Testis (tissue), 5 donors: Measurements from ENCODE around the gene TBCD. TPM values are rescaled to one million over a fixed set of nuclear protein-coding genes. Genes with fewer than 3 reads are reported as not detected.

Experiments
- DNase-seq: peaks from one replicate; pipeline ENCODE4 v3.0.0-alpha.2; 2019
- H3K27ac ChIP-seq, 2 donors: fragments of 200-600 bp; sonication (generic); one replicate each; pipeline ENCODE4 v1.5.1; 2019
- H3K27me3 ChIP-seq: fragments of 200-600 bp; sonication (generic); one replicate; pipeline ENCODE4 v1.5.1; 2019
- H3K36me3 ChIP-seq: fragments of 200-600 bp; sonication (generic); one replicate; pipeline ENCODE4 v1.5.1; 2017; ENCODE audit warnings: low read depth; ENCODE audit errors: missing control alignments
- H3K4me1 ChIP-seq: fragments of 200-600 bp; sonication (generic); one replicate; pipeline ENCODE4 v1.5.1; 2019
- H3K4me3 ChIP-seq, 2 donors: fragments of 200-600 bp; sonication (generic); one replicate each; pipeline ENCODE4 v1.5.1; 2017 to 2019
- H3K9me3 ChIP-seq: fragments of 200-600 bp; sonication (generic); one replicate; pipeline ENCODE4 v1.5.1; 2017
- POLR2A ChIP-seq: fragments of 450-650 bp; IDR thresholded peaks from one replicate; pipeline ENCODE4 v1.6.1; 2017; ENCODE audit warnings: antibody characterized with exemption, mild to moderate bottlenecking, moderate library complexity
- WGBS, 2 donors: methylation state at CpG; one replicate each; pipeline ENCODE4 v1.1.5; 2018; 5-methylcytosine and 5-hydroxymethylcytosine counted together
- intact Hi-C: fragments of 100-400 bp; cut with DNase I; formaldehyde crosslinking; loops from one replicate; pipeline ENCODE4 v1.15.1; 2023; ENCODE audit warnings: low total_unique reads
- long read RNA-seq, 2 donors: transcript quantifications; one replicate each; lab custom pipeline, GENCODE V29; 2026
- polyA plus RNA-seq: library from polyadenylated mRNA; stranded (reverse); fragments of 350-450 nt; fragmentation: Illumina TruSeq; extraction: RNeasy Lipid Tissue Mini Kit (QIAGEN cat#74804); gene quantifications from one replicate; pipeline ENCODE4 v1.2.3, GENCODE V29; 2014; ENCODE audit warnings: low read depth, low replicate concordance; ENCODE audit not compliant: insufficient read depth
- total RNA-seq, 2 donors: library from RNA; depleted of rRNA; stranded (reverse); fragments of >200 nt; gene quantifications; one replicate each; pipeline ENCODE4 v1.2.3, GENCODE V29; 2016
- TF ChIP-seq, protein P1 (sequence below), 3 experiments: fragments of 450-650 bp in 2 of 3; fragments of 200-600 bp in 1 of 3; sonication (generic) in 1 of 3; IDR thresholded peaks; one replicate each; pipeline ENCODE4 v1.5.1; 2016 to 2019; ENCODE audit warnings: antibody characterized with exemption in 3 of 3, mild to moderate bottlenecking in 2 of 3, moderate library complexity in 1 of 3

The TBCD gene
- total RNA-seq, result 100 to 1,000 TPM; 115 to 128 TPM
- polyA plus RNA-seq, result 81.2 TPM
- long read RNA-seq, donor 1, full-length matches to known transcripts, result 21 of 42 reads
- long read RNA-seq, donor 1, partial matches to known transcripts, result 21 of 42 reads
- long read RNA-seq, donor 1, other reads (novel, unspliced or antisense), result 0 of 42 reads
- long read RNA-seq, donor 2, full-length matches to known transcripts, result 27 of 33 reads
- long read RNA-seq, donor 2, partial matches to known transcripts, result 6 of 33 reads
- long read RNA-seq, donor 2, other reads (novel, unspliced or antisense), result 0 of 33 reads

DNA sequence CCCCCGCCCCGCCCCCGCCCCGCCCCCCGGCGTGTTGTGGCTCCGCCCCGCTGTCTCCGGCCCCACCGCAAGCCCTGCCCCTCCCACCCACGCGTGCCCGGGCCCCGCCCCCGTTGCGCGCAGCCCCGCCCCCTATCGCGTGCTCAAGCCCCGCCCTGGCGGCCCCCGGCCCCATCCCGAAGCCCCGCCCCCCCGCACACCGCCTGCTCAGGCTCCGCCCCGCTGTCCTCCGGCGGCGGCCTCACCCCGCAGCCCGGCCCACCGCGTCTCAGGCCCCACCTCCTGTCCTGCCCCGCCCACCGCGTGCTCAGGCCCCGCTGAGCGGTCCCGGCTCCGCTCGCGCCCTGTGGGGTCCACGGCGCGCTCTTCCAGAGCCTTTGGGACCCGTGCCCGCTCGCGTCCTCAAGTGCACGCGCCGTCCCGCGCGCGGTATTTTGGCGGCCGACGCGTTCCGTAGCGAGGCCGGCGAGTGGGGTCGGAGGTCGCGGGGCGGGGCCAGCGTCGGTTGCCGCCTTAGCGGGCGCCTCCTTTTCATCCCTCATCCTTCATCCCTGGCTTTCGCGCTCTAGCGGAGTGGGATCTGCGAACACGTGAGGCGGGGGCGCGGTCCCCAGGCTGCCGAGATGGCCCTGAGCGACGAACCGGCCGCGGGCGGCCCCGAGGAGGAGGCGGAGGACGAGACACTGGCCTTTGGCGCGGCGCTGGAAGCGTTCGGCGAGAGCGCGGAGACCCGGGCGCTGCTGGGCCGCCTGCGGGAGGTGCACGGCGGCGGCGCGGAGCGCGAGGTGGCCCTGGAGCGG lies at the start of gene TBCD:
TSS of gene TBCD (plus strand) at position 495 of the 800 bp plus-strand sequence. CDS start at position 624, 129 bp downstream.
- H3K4me1 ChIP-seq, result peaks cover 15% of the 10 kb centered on the region
- peak within 1 kb of the TSS; percentile 70 to 91 for H3K27ac ChIP-seq
- no peaks in the 10 kb centered on the region for H3K36me3 ChIP-seq
- DNase-seq, result peak; percentile 91
- H3K27me3 ChIP-seq, result no peaks in the 10 kb centered on the region
- no peak for TF ChIP-seq POLR2A
- TF ChIP-seq, protein P1, sequence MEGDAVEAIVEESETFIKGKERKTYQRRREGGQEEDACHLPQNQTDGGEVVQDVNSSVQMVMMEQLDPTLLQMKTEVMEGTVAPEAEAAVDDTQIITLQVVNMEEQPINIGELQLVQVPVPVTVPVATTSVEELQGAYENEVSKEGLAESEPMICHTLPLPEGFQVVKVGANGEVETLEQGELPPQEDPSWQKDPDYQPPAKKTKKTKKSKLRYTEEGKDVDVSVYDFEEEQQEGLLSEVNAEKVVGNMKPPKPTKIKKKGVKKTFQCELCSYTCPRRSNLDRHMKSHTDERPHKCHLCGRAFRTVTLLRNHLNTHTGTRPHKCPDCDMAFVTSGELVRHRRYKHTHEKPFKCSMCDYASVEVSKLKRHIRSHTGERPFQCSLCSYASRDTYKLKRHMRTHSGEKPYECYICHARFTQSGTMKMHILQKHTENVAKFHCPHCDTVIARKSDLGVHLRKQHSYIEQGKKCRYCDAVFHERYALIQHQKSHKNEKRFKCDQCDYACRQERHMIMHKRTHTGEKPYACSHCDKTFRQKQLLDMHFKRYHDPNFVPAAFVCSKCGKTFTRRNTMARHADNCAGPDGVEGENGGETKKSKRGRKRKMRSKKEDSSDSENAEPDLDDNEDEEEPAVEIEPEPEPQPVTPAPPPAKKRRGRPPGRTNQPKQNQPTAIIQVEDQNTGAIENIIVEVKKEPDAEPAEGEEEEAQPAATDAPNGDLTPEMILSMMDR (IDR thresholded peaks at IDR 0.05), result no peak
- no peaks in the 10 kb centered on the region for H3K9me3 ChIP-seq
- intact Hi-C loops, result no loop called here
- 0% methylated on average over 65 of the region's 114 CpGs; no CpG with 5 or more reads in 1 of the 2 donors for whole genome bisulfite sequencing, 2 donors
- peak within 1 kb of the TSS; percentile 88 to 93 for H3K4me3 ChIP-seq

DNA sequence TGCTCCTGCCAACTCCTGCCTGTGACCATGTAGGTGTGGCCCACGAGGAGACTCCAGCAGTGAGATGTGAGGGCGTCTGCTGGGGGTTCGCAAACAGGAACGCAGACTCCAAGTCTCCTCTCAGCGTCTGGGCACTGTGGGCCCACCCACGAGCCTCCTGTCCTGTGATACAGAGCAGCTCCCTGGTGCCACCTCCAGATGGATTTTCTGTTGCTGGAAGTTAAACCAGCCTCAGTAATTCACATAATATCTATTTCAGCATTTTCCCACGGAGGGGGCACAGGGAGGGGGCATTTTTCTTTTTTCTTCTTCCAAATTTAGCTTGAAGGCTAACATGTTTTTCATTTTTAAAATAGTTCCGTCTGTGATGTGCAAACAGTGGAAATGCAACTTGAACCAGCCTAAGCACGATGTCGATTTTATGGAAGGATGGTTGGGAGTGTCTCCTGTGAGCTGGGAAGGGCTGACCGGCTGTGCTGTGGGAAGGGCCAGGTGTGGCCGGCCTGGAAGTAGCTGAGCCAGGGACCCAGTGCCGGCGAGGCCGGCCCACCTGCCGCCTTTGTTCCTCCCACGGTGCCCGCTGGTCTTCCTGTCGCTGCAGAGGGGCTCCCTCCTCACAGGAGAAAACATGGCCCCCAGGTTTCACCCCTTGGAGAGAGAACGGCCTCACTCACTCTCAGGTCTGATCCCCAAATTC lies 49.5 kb upstream of the TBCD start:
- TF ChIP-seq, protein P1 (IDR thresholded peaks at IDR 0.05), result no peak
- TF ChIP-seq POLR2A, result no peak
- no peak for DNase-seq
- no peak overlapping the region for H3K4me3 ChIP-seq
- H3K27me3 ChIP-seq, result no peaks in the 10 kb centered on the region
- no peaks in the 10 kb centered on the region for H3K4me1 ChIP-seq
- intact Hi-C loops, result no loop called here
- H3K27ac ChIP-seq, result no peak overlapping the region
- WGBS, 2 donors, result 56 to 59% methylated on average over 19 to 20 of the region's 20 CpGs
- H3K36me3 ChIP-seq, result no peaks in the 10 kb centered on the region
- H3K9me3 ChIP-seq, result no peaks in the 10 kb centered on the region

DNA sequence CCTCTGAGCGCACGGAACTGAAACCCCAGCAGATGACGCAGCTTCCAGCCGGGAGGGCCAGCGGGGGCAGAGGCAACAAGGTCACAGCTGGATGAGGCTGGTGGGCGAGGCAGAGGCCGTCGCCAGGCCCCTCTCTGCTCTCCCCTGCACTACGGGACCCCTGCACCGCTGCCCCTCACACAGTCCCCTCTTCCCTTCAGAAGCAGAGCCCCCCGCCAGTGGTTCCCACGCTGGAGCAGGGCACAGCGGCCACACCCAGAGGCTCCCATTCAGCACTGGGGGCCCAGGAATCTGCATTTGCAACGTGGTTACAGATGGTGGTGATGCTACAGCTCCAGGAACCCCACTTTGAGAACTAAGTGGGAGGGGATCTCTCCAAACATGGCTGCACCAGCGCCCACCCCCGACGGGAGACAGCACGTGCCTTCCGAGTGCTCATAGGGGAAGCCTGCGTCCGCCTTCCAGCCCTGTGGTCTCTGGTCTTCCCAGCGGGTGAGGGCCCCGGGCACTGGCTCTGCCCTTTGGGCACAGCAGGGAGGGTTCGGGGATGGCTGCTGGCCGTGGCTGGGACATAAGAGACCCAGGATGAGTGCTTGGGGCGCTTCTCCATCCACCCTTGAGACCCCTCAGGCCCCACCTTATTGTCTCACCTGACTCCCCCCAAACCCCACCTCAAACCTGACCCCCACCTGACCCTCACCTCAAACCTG lies 48.7 kb upstream of the TBCD start:
- Histone ChIP-seq H3K27me3 (no peaks in the 10 kb centered on the region), H3K9me3 (no peaks in the 10 kb centered on the region), H3K4me1 (no peaks in the 10 kb centered on the region), H3K4me3 (no peak overlapping the region), H3K27ac (no peak overlapping the region), H3K36me3 (no peaks in the 10 kb centered on the region)
- no peak for TF ChIP-seq POLR2A
- TF ChIP-seq, protein P1 (IDR thresholded peaks at IDR 0.05), result no peak
- intact Hi-C loops, result no loop called here
- no peak for DNase-seq
- 80 to 81% methylated on average over 10 to 26 of the region's 26 CpGs for WGBS, 2 donors

DNA sequence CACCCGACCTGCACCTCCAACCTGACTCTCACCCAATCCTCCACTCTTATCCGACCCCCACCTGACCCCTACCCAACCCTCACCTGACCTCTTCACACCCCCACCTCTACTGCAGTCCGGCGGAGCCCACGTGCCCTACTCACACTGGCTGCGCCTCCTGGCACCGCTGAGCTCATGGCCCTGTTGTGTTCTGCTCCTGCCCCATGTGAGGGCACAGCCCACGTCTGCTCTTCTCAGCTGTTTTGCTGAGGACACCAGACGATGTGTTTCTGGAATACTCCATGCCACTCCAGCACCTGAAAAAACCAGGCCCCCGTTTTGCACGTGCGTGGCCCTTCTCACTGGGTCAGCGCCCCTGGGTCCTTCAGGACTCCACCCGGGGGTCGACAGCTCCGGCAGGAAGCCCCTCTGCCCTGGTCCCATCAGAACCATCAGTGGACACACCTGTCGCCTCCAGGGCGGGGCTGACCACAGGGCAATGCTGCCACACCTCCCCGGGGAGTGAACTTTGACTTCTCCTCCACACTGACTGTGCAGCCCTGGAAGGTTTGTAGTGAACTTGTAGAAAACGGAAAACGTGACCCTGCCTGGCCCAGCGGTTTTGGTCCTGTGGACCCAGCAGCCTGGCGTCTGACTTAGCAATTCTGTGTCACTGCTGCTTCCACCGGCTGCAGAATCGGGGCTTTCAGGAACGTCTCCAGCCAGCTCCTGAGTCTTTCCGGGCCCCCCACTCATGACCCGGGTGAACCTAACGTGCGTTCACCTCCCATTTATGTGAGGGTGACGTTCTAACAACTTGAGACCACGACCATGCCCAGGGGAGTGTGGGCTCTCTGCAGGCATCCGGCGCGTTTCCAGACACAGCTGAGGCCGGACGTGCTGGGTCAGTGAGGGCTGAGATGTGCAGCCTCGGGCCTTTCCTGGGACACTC lies 47.7 kb upstream of the TBCD start:
- H3K4me3 ChIP-seq, result no peak overlapping the region
- H3K27ac ChIP-seq, result no peak overlapping the region
- WGBS, 2 donors, result 69 to 83% methylated on average over 30 to 38 of the region's 38 CpGs
- H3K27me3 ChIP-seq, result no peaks in the 10 kb centered on the region
- no peaks in the 10 kb centered on the region for H3K36me3 ChIP-seq
- no peaks in the 10 kb centered on the region for H3K4me1 ChIP-seq
- no peaks in the 10 kb centered on the region for H3K9me3 ChIP-seq
- intact Hi-C loops, result no loop called here
- DNase-seq, result peak; percentile 34
- TF ChIP-seq, protein P1 (IDR thresholded peaks at IDR 0.05), result no peak
- no peak for TF ChIP-seq POLR2A
